H9 (cell line): Measurements from ENCODE around the gene DMRTA2. TPM values are rescaled to one million over a fixed set of nuclear protein-coding genes. Genes with fewer than 3 reads are reported as not detected.
A peak's percentile ranks its signal among the peaks of the same experiment; 100 is the strongest.

Source experiments
- DNase-seq: peaks from one replicate; pipeline ENCODE4 v3.0.0-alpha.2; 2017
- H2AFZ ChIP-seq: one replicate; pipeline ENCODE4 v1.6.1; 2013; ENCODE audit warnings: mild to moderate bottlenecking, low read length, control low read depth, moderate library complexity
- H2AK5ac ChIP-seq: 2 replicates; pipeline ENCODE4 v1.6.1; 2013; ENCODE audit warnings: low read length, control low read depth, mixed read lengths; ENCODE audit not compliant: insufficient read length
- H2BK120ac ChIP-seq: one replicate; pipeline ENCODE4 v1.6.1; 2013; ENCODE audit warnings: low read depth, mild to moderate bottlenecking, low read length, control low read depth, inconsistent platforms; ENCODE audit not compliant: poor library complexity, severe bottlenecking
- H2BK12ac ChIP-seq: 2 replicates; pipeline ENCODE4 v1.6.1; 2013; ENCODE audit warnings: low read length, control low read depth, mixed read lengths, low read depth; ENCODE audit not compliant: insufficient read length
- H2BK15ac ChIP-seq: 2 replicates; pipeline ENCODE4 v1.6.1; 2013; ENCODE audit warnings: low read depth, low read length, control low read depth
- H2BK20ac ChIP-seq: one replicate; pipeline ENCODE4 v1.6.1; 2013; ENCODE audit warnings: low read depth, mild to moderate bottlenecking, low read length, control low read depth, inconsistent platforms; ENCODE audit not compliant: poor library complexity, severe bottlenecking
- H2BK5ac ChIP-seq: 2 replicates; pipeline ENCODE4 v1.6.1; 2013; ENCODE audit warnings: low read length, control low read depth, mixed read lengths; ENCODE audit not compliant: insufficient read length
- H3K14ac ChIP-seq: 2 replicates; pipeline ENCODE4 v1.6.1; 2013; ENCODE audit warnings: low read length, control low read depth; ENCODE audit not compliant: insufficient read depth
- H3K18ac ChIP-seq: 2 replicates; pipeline ENCODE4 v1.6.1; 2013; ENCODE audit warnings: low read depth, mild to moderate bottlenecking, mixed read lengths, low read length, control low read depth; ENCODE audit not compliant: insufficient read length
- H3K23ac ChIP-seq: 2 replicates; pipeline ENCODE4 v1.6.1; 2013; ENCODE audit warnings: low read length, control low read depth, mixed read lengths, low read depth; ENCODE audit not compliant: insufficient read length
- H3K23me2 ChIP-seq: 2 replicates; pipeline ENCODE4 v1.6.1; 2013; ENCODE audit warnings: low read depth, mild to moderate bottlenecking, mixed read lengths, low read length, control low read depth; ENCODE audit not compliant: insufficient read length, poor library complexity, severe bottlenecking
- H3K27ac ChIP-seq: 2 replicates; pipeline ENCODE4 v1.5.1; 2013; ENCODE audit warnings: low read length, control low read depth, mixed read lengths, low read depth; ENCODE audit not compliant: insufficient read length
- H3K27me3 ChIP-seq: 2 replicates; pipeline ENCODE4 v1.6.1; 2013; ENCODE audit warnings: low read length, control low read depth, inconsistent platforms; ENCODE audit not compliant: insufficient read depth
- H3K4ac ChIP-seq: 2 replicates; pipeline ENCODE4 v1.6.1; 2013; ENCODE audit warnings: low read depth, mild to moderate bottlenecking, control low read depth, inconsistent platforms, low read length, moderate library complexity
- H3K4me1 ChIP-seq: 2 replicates; pipeline ENCODE4 v1.6.1; 2013; ENCODE audit warnings: low read length, control low read depth, inconsistent platforms; ENCODE audit not compliant: insufficient read depth
- H3K4me2 ChIP-seq: 2 replicates; pipeline ENCODE4 v1.6.1; 2013; ENCODE audit warnings: low read length, control low read depth, mixed read lengths; ENCODE audit not compliant: insufficient read length, insufficient read depth
- H3K56ac ChIP-seq: 2 replicates; pipeline ENCODE4 v1.6.1; 2013; ENCODE audit warnings: low read depth, mild to moderate bottlenecking, mixed read lengths, low read length, control low read depth; ENCODE audit not compliant: insufficient read length
- H3K79me1 ChIP-seq: 2 replicates; pipeline ENCODE4 v1.6.1; 2013; ENCODE audit warnings: low read depth, mild to moderate bottlenecking, moderate library complexity, low read length, control low read depth, inconsistent platforms; ENCODE audit not compliant: insufficient read depth, poor library complexity, severe bottlenecking
- H3K79me2 ChIP-seq: 2 replicates; pipeline ENCODE4 v1.6.1; 2013; ENCODE audit warnings: low read length, control low read depth, inconsistent platforms; ENCODE audit not compliant: insufficient read depth
- H3K9ac ChIP-seq: 2 replicates; pipeline ENCODE4 v1.6.1; 2013; ENCODE audit warnings: low read length, control low read depth, mixed read lengths; ENCODE audit not compliant: insufficient read length; ENCODE audit errors: extremely low read depth
- H3K9me3 ChIP-seq: one replicate; pipeline ENCODE4 v1.6.1; 2013; ENCODE audit warnings: low read depth, low read length, inconsistent platforms; ENCODE audit not compliant: control insufficient read depth
- H3T11ph ChIP-seq: one replicate; pipeline ENCODE4 v1.6.1; 2013; ENCODE audit warnings: mild to moderate bottlenecking, low read length, control low read depth, inconsistent platforms
- H4K20me1 ChIP-seq: one replicate; pipeline ENCODE4 v1.6.1; 2013; ENCODE audit not compliant: control insufficient read depth, insufficient read length, insufficient read depth
- H4K5ac ChIP-seq: 2 replicates; pipeline ENCODE4 v1.6.1; 2013; ENCODE audit warnings: low read depth, mild to moderate bottlenecking, mixed read lengths, low read length, control low read depth; ENCODE audit not compliant: insufficient read length
- H4K8ac ChIP-seq: replicated peaks from 2 replicates; pipeline ENCODE4 v1.6.1; 2013; ENCODE audit warnings: low read length, control low read depth, mixed read lengths, low read depth; ENCODE audit not compliant: insufficient read length
- H4K91ac ChIP-seq: 2 replicates; pipeline ENCODE4 v1.6.1; 2013; ENCODE audit warnings: low read depth, mild to moderate bottlenecking, moderate library complexity, mixed read lengths, low read length, control low read depth; ENCODE audit not compliant: insufficient read length
- H3K27ac Mint-ChIP-seq, 3 experiments: 2 replicates in 2 of 3; 3 replicates in 1 of 3; pipeline ENCODE4 v1.8.0; 2020 to 2021; ENCODE audit warnings: mixed read lengths in 3 of 3, mild to moderate bottlenecking in 1 of 3, moderate library complexity in 1 of 3
- H3K27me3 Mint-ChIP-seq: 2 replicates; pipeline ENCODE4 v1.8.0; 2021; ENCODE audit warnings: low read depth, mild to moderate bottlenecking, moderate library complexity, mixed read lengths
- H3K36me3 Mint-ChIP-seq, 3 experiments: 2 replicates in 2 of 3; 3 replicates in 1 of 3; pipeline ENCODE4 v1.8.0; 2020 to 2021; ENCODE audit warnings: low read depth in 3 of 3, mixed read lengths in 3 of 3; ENCODE audit not compliant: insufficient read depth in 1 of 3
- H3K4me1 Mint-ChIP-seq, 2 experiments: 2 replicates each; pipeline ENCODE4 v1.8.0; 2020; ENCODE audit warnings: mixed read lengths in 2 of 2
- H3K4me3 Mint-ChIP-seq, 2 experiments: 2 replicates in 1 of 2; 3 replicates in 1 of 2; pipeline ENCODE4 v1.8.0; 2020 to 2021; ENCODE audit warnings: mild to moderate bottlenecking in 2 of 2, mixed read lengths in 2 of 2, moderate library complexity in 1 of 2
- H3K9me3 Mint-ChIP-seq, 2 experiments: 2 replicates in 1 of 2; 3 replicates in 1 of 2; pipeline ENCODE4 v1.8.0; 2020; ENCODE audit warnings: mild to moderate bottlenecking in 2 of 2, mixed read lengths in 2 of 2, moderate library complexity in 1 of 2
- WGBS: extraction: QIAGEN DNeasy Blood & Tissue Kit; methylation state at CpG from one replicate; pipeline ENCODE4 v1.1.7; 2013; ENCODE audit warnings: missing lambda C conversion rate, low lambda C conversion rate, mixed read lengths; ENCODE audit not compliant: insufficient read length; ENCODE audit errors: extremely low coverage; 5-methylcytosine and 5-hydroxymethylcytosine counted together
- total RNA-seq: library from RNA; stranded (reverse); gene quantifications from 2 replicates; pipeline ENCODE4 v1.2.1, GENCODE V29; 2021
- TF ChIP-seq, protein P1 (sequence below): fragments of 200-600 bp; sonication (generic); conservative IDR thresholded peaks from 3 replicates; pipeline ENCODE4 v1.8.0; 2021; ENCODE audit warnings: antibody characterized with exemption, mild to moderate bottlenecking

Gene DMRTA2
- total RNA-seq, 1 experiment from 2014 or later = 0.11 TPM

GRCh38 chr1:50421768-50422674 lies 1.2 kb downstream of the DMRTA2 start:
- no peaks in the 10 kb centered on the region for H3K4me1 ChIP-seq
- Mint-ChIP-seq H3K27ac (peak overlapping the region in 1 of 3 experiments; percentile 41; a peak in 1 of 7 replicates), H3K27me3 (peaks cover 98% of the 10 kb centered on the region)

More at GRCh38 chr1:50421768-50422674, 1.2 kb downstream of the DMRTA2 start:
- Histone ChIP-seq H4K20me1 (no peaks in the 10 kb centered on the region), H2BK12ac (no peak overlapping the region), H2AFZ (no peak overlapping the region), H3K79me1 (no peaks in the 10 kb centered on the region), H2BK20ac (no peak overlapping the region), H3K9me3 (no peaks in the 10 kb centered on the region), H3K56ac (no peak overlapping the region), H3K4ac (no peak overlapping the region), H2BK5ac (no peak overlapping the region), H3K27me3 (peaks cover 98% of the 10 kb centered on the region), H4K91ac (no peak overlapping the region), H3K14ac (no peak overlapping the region), H4K5ac (no peak overlapping the region), H2BK15ac (no peak overlapping the region), H4K8ac (no peak overlapping the region), H2AK5ac (no peak overlapping the region), H3K79me2 (no peaks in the 10 kb centered on the region), H3K23me2 (peaks cover 10% of the 10 kb centered on the region), H3K27ac (no peak overlapping the region), H3K23ac (no peak overlapping the region), H3T11ph (no peak overlapping the region), H3K9ac (no peak overlapping the region), H3K4me2 (peak overlapping the region; percentile 38), H2BK120ac (no peak overlapping the region), H3K18ac (no peak overlapping the region)
- Mint-ChIP-seq H3K4me1 (peaks cover 28 to 58% of the 10 kb centered on the region in 2 experiments), H3K9me3 (peaks cover 4 to 16% of the 10 kb centered on the region in 2 experiments), H3K4me3 (peak overlapping the region; percentile 32 to 84; a peak in 4 of 5 replicates), H3K36me3 (peaks cover 0 to 4% (median 2%) of the 10 kb centered on the region in 3 experiments; a peak in 3 of 7 replicates)
- peak; percentile 45 for DNase-seq
- TF ChIP-seq, protein P1, sequence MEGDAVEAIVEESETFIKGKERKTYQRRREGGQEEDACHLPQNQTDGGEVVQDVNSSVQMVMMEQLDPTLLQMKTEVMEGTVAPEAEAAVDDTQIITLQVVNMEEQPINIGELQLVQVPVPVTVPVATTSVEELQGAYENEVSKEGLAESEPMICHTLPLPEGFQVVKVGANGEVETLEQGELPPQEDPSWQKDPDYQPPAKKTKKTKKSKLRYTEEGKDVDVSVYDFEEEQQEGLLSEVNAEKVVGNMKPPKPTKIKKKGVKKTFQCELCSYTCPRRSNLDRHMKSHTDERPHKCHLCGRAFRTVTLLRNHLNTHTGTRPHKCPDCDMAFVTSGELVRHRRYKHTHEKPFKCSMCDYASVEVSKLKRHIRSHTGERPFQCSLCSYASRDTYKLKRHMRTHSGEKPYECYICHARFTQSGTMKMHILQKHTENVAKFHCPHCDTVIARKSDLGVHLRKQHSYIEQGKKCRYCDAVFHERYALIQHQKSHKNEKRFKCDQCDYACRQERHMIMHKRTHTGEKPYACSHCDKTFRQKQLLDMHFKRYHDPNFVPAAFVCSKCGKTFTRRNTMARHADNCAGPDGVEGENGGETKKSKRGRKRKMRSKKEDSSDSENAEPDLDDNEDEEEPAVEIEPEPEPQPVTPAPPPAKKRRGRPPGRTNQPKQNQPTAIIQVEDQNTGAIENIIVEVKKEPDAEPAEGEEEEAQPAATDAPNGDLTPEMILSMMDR = no peak
- WGBS = no CpG with 5 or more reads among the region's 27 CpGs
